ENCODE measurements around the gene WDR77.
A peak's percentile ranks its signal among the peaks of the same experiment; 100 is the strongest.

Gene WDR77

GRCh38 chr1:111462370-111463028 lies 13.4 kb upstream of the WDR77 start:
- no peak for TF ChIP-seq ZNF274 (IDR thresholded peaks at IDR 0.05; ENCODE audit: low read depth, low read length)
- H3K4me3 ChIP-seq (ENCODE audit: low read length): no peak overlapping the region

GRCh38 chr1:111461765-111462164 lies 12.7 kb upstream of the WDR77 start:
- H3K4me3 ChIP-seq (ENCODE audit: low read length): no peak overlapping the region
- no peak for TF ChIP-seq ZNF274 (IDR thresholded peaks at IDR 0.05; ENCODE audit: low read depth, low read length)

GRCh38 chr1:111455642-111456031 lies 6.6 kb upstream of the WDR77 start:
- H3K4me3 ChIP-seq (ENCODE audit: low read length): no peak overlapping the region
- TF ChIP-seq ZNF274 (IDR thresholded peaks at IDR 0.05; ENCODE audit: low read depth, low read length): no peak

GRCh38 chr1:111454859-111455641 lies 6.0 kb upstream of the WDR77 start:
- no peak overlapping the region for H3K4me3 ChIP-seq (ENCODE audit: low read length)

GRCh38 chr1:111453706-111454105 lies 4.7 kb upstream of the WDR77 start:
- TF ChIP-seq ZNF274 (IDR thresholded peaks at IDR 0.05; ENCODE audit: low read depth, low read length): no peak
- no peak overlapping the region for H3K4me3 ChIP-seq (ENCODE audit: low read length)

More at GRCh38 chr1:111454859-111455641, 6.0 kb upstream of the WDR77 start:
- TF ChIP-seq ZNF274 (IDR thresholded peaks at IDR 0.05; ENCODE audit: low read depth, low read length): no peak

GRCh38 chr1:111452581-111452980 lies 3.5 kb upstream of the WDR77 start:
- no peak overlapping the region for H3K4me3 ChIP-seq (ENCODE audit: low read length)
- no peak for TF ChIP-seq ZNF274 (IDR thresholded peaks at IDR 0.05; ENCODE audit: low read depth, low read length)

- TF ChIP-seq ZNF274 (IDR thresholded peaks at IDR 0.05; ENCODE audit: low read depth, low read length): no peak
- peak overlapping the region; percentile 95 for H3K4me3 ChIP-seq (ENCODE audit: low read length)
Observed at GRCh38 chr1:111450185-111450584, 1.1 kb upstream of the WDR77 start.

- TF ChIP-seq ZNF274 (IDR thresholded peaks at IDR 0.05; ENCODE audit: low read depth, low read length): no peak
- H3K4me3 ChIP-seq (ENCODE audit: low read length): peak overlapping the region; percentile 95
Observed at GRCh38 chr1:111449703-111450017, 604 bp upstream of the WDR77 start.

GRCh38 chr1:111448482-111448917 lies 556 bp downstream of the WDR77 start:
- H3K4me3 ChIP-seq (ENCODE audit: low read length): peak overlapping the region; percentile 80
- no peak for TF ChIP-seq ZNF274 (IDR thresholded peaks at IDR 0.05; ENCODE audit: low read depth, low read length)

GRCh38 chr1:111446967-111447892 lies 1.8 kb downstream of the WDR77 start:
- H3K4me3 ChIP-seq (ENCODE audit: low read length): peak overlapping the region; percentile 80

GRCh38 chr1:111446546-111446945 lies 2.5 kb downstream of the WDR77 start:
- no peak overlapping the region for H3K4me3 ChIP-seq (ENCODE audit: low read length)
- no peak for TF ChIP-seq ZNF274 (IDR thresholded peaks at IDR 0.05; ENCODE audit: low read depth, low read length)

More at GRCh38 chr1:111446967-111447892, 1.8 kb downstream of the WDR77 start:
- no peak for TF ChIP-seq ZNF274 (IDR thresholded peaks at IDR 0.05; ENCODE audit: low read depth, low read length)

GRCh38 chr1:111444031-111444430 lies 5.0 kb downstream of the WDR77 start:
- TF ChIP-seq ZNF274 (IDR thresholded peaks at IDR 0.05; ENCODE audit: low read depth, low read length): no peak
- no peak overlapping the region for H3K4me3 ChIP-seq (ENCODE audit: low read length)

GRCh38 chr1:111442457-111442856 lies 6.6 kb downstream of the WDR77 start:
- no peak overlapping the region for H3K4me3 ChIP-seq (ENCODE audit: low read length)
- no peak for TF ChIP-seq ZNF274 (IDR thresholded peaks at IDR 0.05; ENCODE audit: low read depth, low read length)

- no peak overlapping the region for H3K4me3 ChIP-seq (ENCODE audit: low read length)
- no peak for TF ChIP-seq ZNF274 (IDR thresholded peaks at IDR 0.05; ENCODE audit: low read depth, low read length)
Observed at GRCh38 chr1:111441573-111442192, 7.4 kb downstream of the WDR77 start.
